Loucy (cell line): ENCODE data around the gene ANAPC16.

Experiments used
- EZH2phosphoT487 ChIP-seq: fragments of 200-600 bp; IDR thresholded peaks from 2 replicates; pipeline ENCODE4 v1.6.1; 2018; ENCODE audit warnings: antibody characterized with exemption, mild to moderate bottlenecking, moderate library complexity, borderline replicate concordance
- TF ChIP-seq, protein P1 (sequence below): fragments of 200-600 bp; sonication (generic); conservative IDR thresholded peaks from 2 replicates; pipeline ENCODE4 v1.5.1; 2014; ENCODE audit warnings: mild to moderate bottlenecking, antibody characterized with exemption, low read length

DNA sequence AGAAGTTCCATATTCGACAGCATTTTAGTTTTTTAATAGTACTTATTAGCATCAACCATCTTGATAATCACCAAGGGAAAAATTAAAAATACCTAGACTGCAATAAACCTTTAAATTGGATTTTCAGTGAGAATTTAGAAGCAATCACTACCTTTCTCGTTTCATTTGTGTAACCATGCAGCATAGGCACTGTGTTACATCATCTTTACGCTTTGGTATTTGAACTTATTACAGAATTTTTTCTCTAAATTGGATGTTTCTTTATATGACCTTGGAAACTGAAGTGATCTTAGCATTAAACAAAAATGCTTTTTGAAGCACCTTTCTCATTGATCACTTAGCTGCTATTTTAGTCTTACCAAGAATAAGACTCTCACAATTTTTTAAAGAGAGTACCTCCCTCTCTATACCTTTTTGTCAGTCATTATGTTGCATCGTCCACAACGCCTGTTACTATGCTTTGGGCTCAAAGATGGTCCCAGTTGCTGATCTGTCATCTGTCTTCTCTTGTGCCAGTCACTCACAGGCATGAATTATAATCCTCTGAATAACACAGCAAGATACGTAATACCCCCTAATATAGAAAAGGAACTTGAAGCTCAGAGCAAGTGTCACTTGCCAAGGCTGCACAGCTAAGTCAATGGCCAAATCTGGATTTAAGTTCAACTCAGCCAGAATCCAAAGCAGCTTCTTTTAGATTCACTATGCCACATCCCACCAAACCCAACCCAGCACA is 19.9 kb downstream of the ANAPC16 start:
- TF ChIP-seq, protein P1, sequence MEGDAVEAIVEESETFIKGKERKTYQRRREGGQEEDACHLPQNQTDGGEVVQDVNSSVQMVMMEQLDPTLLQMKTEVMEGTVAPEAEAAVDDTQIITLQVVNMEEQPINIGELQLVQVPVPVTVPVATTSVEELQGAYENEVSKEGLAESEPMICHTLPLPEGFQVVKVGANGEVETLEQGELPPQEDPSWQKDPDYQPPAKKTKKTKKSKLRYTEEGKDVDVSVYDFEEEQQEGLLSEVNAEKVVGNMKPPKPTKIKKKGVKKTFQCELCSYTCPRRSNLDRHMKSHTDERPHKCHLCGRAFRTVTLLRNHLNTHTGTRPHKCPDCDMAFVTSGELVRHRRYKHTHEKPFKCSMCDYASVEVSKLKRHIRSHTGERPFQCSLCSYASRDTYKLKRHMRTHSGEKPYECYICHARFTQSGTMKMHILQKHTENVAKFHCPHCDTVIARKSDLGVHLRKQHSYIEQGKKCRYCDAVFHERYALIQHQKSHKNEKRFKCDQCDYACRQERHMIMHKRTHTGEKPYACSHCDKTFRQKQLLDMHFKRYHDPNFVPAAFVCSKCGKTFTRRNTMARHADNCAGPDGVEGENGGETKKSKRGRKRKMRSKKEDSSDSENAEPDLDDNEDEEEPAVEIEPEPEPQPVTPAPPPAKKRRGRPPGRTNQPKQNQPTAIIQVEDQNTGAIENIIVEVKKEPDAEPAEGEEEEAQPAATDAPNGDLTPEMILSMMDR = no peak
- no peak for TF ChIP-seq EZH2phosphoT487
